ENCODE results near the gene DNASE1L3.

Gene DNASE1L3

DNA sequence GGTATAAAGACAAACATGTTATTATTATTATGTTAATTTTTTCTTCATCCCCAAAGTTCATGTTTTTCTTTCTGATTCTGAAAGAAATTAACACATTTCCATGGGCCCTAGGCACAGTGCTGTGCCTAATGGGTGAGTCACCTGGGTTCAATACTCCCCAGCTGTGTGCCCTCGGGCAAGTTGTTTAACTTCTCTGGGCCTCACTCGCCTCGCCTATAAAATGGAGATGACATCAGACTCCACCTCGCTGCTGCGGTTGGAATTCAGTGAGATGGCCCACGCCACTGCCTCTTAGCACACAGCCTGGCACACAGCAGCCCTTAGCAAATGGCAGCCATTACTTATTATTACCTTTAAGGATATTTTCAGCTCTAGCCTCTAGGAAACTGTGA lies 22.6 kb downstream of the DNASE1L3 start:
- H3K4me3 ChIP-seq (ENCODE audit: control insufficient read depth, low read depth, low read length): no peak overlapping the region
- DNase-seq (ENCODE audit: low read depth): no peak
- TF ChIP-seq CTCF (IDR thresholded peaks at IDR 0.05; ENCODE audit: control insufficient read depth, insufficient read depth, low read depth, low read length, missing control alignments): no peak

DNA sequence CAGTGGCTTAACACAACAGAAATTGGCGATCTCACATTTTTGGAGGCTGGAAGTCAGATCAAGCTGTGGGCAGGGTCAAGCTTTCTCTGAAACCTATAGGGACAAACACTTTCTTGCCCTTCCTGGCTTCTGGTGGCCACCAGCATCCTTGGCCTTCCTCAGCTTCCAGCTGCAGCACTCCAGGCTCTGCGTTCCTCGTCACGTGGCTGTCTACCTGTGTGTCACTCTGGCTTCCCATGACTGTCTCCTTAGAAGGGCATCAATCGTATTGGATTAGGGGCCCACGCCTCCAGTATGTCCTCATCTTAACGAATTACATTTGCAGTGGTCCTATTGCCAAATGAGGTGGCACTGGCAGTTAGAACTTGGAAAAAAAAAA lies 25.8 kb downstream of the DNASE1L3 start:
- H3K4me3 ChIP-seq (ENCODE audit: control insufficient read depth, low read depth, low read length): no peak overlapping the region
- no peak for DNase-seq (ENCODE audit: low read depth)
- TF ChIP-seq CTCF (IDR thresholded peaks at IDR 0.05; ENCODE audit: control insufficient read depth, insufficient read depth, low read depth, low read length, missing control alignments): no peak

GRCh38 chr3:58184309-58184981 lies 26.3 kb downstream of the DNASE1L3 start:
- no peak for TF ChIP-seq CTCF (IDR thresholded peaks at IDR 0.05; ENCODE audit: control insufficient read depth, insufficient read depth, low read depth, low read length, missing control alignments)
- no peak for DNase-seq (ENCODE audit: low read depth)
- H3K4me3 ChIP-seq (ENCODE audit: control insufficient read depth, low read depth, low read length): no peak overlapping the region

- no peak for DNase-seq (ENCODE audit: low read depth)
- H3K4me3 ChIP-seq (ENCODE audit: control insufficient read depth, low read depth, low read length): no peak overlapping the region
- no peak for TF ChIP-seq CTCF (IDR thresholded peaks at IDR 0.05; ENCODE audit: control insufficient read depth, insufficient read depth, low read depth, low read length, missing control alignments)
Measured at GRCh38 chr3:58183891-58184290, 26.9 kb downstream of the DNASE1L3 start.

GRCh38 chr3:58183221-58183620 lies 27.6 kb downstream of the DNASE1L3 start:
- no peak for TF ChIP-seq CTCF (IDR thresholded peaks at IDR 0.05; ENCODE audit: control insufficient read depth, insufficient read depth, low read depth, low read length, missing control alignments)
- no peak for DNase-seq (ENCODE audit: low read depth)
- no peak overlapping the region for H3K4me3 ChIP-seq (ENCODE audit: control insufficient read depth, low read depth, low read length)

DNA sequence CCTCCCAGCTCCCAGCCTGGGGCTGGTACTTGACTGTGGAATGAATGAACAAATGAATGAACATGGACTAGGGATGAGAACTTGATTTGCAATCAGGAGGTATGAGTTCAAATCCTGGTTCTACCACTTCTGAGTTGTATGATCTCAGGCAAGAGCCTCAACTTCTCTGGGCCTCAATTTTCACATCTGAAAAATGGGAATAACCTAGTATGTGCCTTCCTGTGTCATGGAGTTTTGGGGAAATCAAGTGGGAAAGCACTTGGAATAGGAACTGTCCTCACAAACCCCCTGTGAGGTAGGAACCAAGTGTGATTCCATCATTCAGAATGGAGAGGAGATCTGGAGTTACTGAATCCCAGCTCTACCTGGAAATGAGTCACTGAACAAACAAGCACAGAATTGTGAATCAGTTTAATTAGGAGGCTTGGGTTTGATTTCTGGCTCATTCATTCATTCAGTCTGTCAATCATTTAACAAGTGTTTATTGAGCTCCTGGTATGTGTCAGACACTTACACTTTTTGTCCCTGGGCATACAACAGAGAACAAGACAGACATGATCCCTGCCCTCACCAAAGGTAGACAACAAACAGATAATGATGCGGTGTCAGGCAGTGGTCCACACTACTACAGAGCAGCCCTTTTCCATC lies 29.7 kb downstream of the DNASE1L3 start:
- no peak for DNase-seq (ENCODE audit: low read depth)
- no peak for TF ChIP-seq CTCF (IDR thresholded peaks at IDR 0.05; ENCODE audit: control insufficient read depth, insufficient read depth, low read depth, low read length, missing control alignments)

More for the DNA sequence above, 29.7 kb downstream of the DNASE1L3 start:
- H3K4me3 ChIP-seq (ENCODE audit: control insufficient read depth, low read depth, low read length): no peak overlapping the region

All from AG09309 (cell line).